Kidney (tissue), 14 donors: ENCODE data around the gene FCGBP. TPM values are rescaled to one million over a fixed set of nuclear protein-coding genes. Genes with fewer than 3 reads are reported as not detected.

Source experiments
- DNase-seq, 5 donors: peaks; one replicate each; pipeline ENCODE4 v3.0.0-alpha.2; 2013 to 2020
- FAIRE-seq: peaks from 2 replicates; lab custom pipeline; 2012; peaks lifted over from hg19 to GRCh38; lab: Jason Lieb, UNC
- H3K27ac ChIP-seq, 2 donors: one replicate each; pipeline ENCODE4 v1.7.0; 2013; ENCODE audit warnings: low read depth in 2 of 2, low read length in 2 of 2, inconsistent platforms in 1 of 2
- H3K27me3 ChIP-seq: one replicate; pipeline ENCODE4 v1.7.1; 2013; ENCODE audit warnings: low read length, inconsistent platforms; ENCODE audit not compliant: control insufficient read depth, insufficient read depth
- H3K36me3 ChIP-seq, 3 donors: one replicate each; pipeline versions ENCODE4 v1.7.0 to v1.7.1; 2013; ENCODE audit warnings: low read length in 3 of 3, control low read depth in 1 of 3, inconsistent platforms in 1 of 3; ENCODE audit not compliant: insufficient read depth in 3 of 3, control insufficient read depth in 2 of 3
- H3K4me1 ChIP-seq, 3 donors: one replicate each; pipeline versions ENCODE4 v1.7.0 to v1.7.1; 2013; ENCODE audit warnings: low read length in 3 of 3, inconsistent platforms in 1 of 3, low read depth in 1 of 3; ENCODE audit not compliant: control insufficient read depth in 2 of 3, insufficient read depth in 2 of 3
- H3K4me3 ChIP-seq, 3 donors: one replicate each; pipeline versions ENCODE4 v1.7.0 to v1.8.1; 2013; ENCODE audit warnings: low read length in 3 of 3, control low read depth in 1 of 3, inconsistent platforms in 1 of 3
- H3K9ac ChIP-seq, 3 donors: one replicate each; pipeline versions ENCODE4 v1.7.0 to v1.7.1; 2013; ENCODE audit warnings: low read length in 3 of 3, control low read depth in 1 of 3, inconsistent platforms in 1 of 3
- H3K9me3 ChIP-seq, 3 donors: one replicate each; pipeline versions ENCODE4 v1.7.0 to v1.7.1; 2013; ENCODE audit warnings: low read length in 3 of 3, control low read depth in 1 of 3, inconsistent platforms in 1 of 3; ENCODE audit not compliant: control insufficient read depth in 2 of 3, insufficient read depth in 1 of 3
- intact Hi-C: fragments of 100-400 bp; cut with DNase I; formaldehyde crosslinking; loops from one replicate; pipeline ENCODE4 v1.11.1; 2022
- polyA plus RNA-seq: library from polyadenylated mRNA; stranded (reverse); fragments of 350-450 nt; fragmentation: Illumina TruSeq; extraction: RNeasy Lipid Tissue Mini Kit (QIAGEN cat#74804); gene quantifications from one replicate; pipeline ENCODE4 v1.2.3, GENCODE V29; 2014; ENCODE audit warnings: low read depth, low replicate concordance; ENCODE audit not compliant: insufficient read depth
- total RNA-seq: library from RNA; stranded (reverse); fragmentation: NEBNext Ultra II Directional; extraction: Animal tissue kit (Norgen Biotek cat#: 25700); gene quantifications from one replicate; pipeline ENCODE4 v1.2.1, GENCODE V29; 2021
- TF ChIP-seq, protein P1 (sequence below): IDR thresholded peaks from 3 replicates; pipeline ENCODE4 v1.5.1; 2012; ENCODE audit warnings: mild to moderate bottlenecking, moderate library complexity, borderline replicate concordance; ENCODE audit not compliant: insufficient read depth; ENCODE audit errors: extremely low read depth
- donor health status: control.
- donor health status: control.
- donor health status: control.
- donor health status: control.
- donor health status: control.
- donor health status: DM: yes; HTN: yes; CAD: no.
- donor health status: Normal renal cell carcinoma (clear cell type).

The FCGBP gene
- total and polyA plus RNA-seq, 2 donors from 2014 or later, result 7.6 to 51.7 TPM

DNA sequence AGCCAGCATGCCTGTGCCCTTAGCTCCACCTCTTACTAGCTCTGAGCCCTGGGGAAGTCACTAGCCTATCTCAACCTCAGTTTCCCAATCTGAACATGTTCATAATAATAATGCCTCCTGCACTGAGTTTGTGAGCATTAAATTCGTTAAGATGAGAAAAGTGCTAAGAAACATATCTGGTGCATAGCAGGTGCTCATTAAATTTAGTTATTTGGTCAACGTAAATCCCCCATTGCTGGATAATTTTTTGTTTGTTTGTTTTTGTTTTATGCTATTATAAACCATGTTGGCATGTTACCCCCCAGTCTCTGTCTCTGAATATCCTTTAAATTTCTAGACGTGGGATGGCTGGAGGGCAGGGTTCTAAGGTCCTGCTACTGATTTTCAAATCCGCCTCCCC, 10.6 kb downstream of the FCGBP start:
- Histone ChIP-seq H3K36me3 (no peaks in the 10 kb centered on the region), H3K9ac (no peak overlapping the region), H3K27me3 (no peaks in the 10 kb centered on the region), H3K4me1 (no peaks in the 10 kb centered on the region), H3K27ac (no peak overlapping the region), H3K9me3 (no peaks in the 10 kb centered on the region), H3K4me3 (no peak overlapping the region)
- TF ChIP-seq, protein P1, sequence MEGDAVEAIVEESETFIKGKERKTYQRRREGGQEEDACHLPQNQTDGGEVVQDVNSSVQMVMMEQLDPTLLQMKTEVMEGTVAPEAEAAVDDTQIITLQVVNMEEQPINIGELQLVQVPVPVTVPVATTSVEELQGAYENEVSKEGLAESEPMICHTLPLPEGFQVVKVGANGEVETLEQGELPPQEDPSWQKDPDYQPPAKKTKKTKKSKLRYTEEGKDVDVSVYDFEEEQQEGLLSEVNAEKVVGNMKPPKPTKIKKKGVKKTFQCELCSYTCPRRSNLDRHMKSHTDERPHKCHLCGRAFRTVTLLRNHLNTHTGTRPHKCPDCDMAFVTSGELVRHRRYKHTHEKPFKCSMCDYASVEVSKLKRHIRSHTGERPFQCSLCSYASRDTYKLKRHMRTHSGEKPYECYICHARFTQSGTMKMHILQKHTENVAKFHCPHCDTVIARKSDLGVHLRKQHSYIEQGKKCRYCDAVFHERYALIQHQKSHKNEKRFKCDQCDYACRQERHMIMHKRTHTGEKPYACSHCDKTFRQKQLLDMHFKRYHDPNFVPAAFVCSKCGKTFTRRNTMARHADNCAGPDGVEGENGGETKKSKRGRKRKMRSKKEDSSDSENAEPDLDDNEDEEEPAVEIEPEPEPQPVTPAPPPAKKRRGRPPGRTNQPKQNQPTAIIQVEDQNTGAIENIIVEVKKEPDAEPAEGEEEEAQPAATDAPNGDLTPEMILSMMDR, result no peak
- no peak for FAIRE-seq
- intact Hi-C loops, result no loop called here
- DNase-seq, result no peak

DNA sequence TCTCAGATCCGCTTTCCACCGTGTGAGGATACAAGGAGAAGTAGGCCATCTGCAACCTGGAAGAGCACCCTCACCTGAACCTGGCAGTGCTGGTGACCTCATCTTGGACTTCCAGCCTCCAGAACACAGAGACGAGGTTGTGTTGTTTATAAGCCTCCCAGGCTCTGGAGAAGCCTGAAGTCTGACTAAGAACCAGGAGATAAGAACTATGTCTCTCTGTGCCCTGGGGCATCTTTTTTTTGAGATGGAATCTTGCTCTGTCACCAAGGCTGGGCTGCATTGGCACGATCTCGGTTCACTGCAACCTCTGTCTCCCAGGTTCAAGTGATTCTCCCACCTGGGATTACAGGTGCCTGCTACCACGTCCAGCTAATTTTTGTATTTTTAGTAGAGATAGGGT, 14.5 kb downstream of the FCGBP start:
- FAIRE-seq, result no peak

DNA sequence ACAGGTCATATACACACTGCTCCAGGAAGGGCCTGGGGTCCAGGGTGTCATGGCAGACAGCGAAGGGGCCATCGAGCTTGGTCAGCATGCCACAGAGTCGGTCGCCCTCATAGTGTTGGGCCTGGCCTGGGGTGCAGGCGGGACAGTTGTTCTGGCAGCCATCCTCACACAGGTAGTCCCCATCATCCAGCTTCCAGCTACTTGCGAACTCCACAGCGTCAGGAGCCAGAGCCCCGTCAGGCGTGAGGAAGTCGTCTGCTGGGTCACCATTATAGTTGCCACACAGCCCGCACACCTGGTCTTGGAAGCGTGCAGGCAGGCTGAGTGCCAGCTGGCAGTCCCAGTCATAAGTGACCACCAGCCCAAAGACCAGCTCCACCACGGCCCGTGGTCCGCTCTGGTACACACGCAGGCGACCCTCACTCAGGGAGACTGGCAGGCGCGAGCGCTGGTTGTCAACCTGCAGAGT, 16.2 kb downstream of the FCGBP start:
- Histone ChIP-seq H3K27me3 (no peaks in the 10 kb centered on the region), H3K4me3 (no peak overlapping the region), H3K9ac (no peak overlapping the region), H3K36me3 (no peaks in the 10 kb centered on the region), H3K4me1 (no peaks in the 10 kb centered on the region), H3K27ac (no peak overlapping the region), H3K9me3 (no peaks in the 10 kb centered on the region)
- FAIRE-seq (no peak), DNase-seq (peak in 1 of 5 donors; percentile 65)
- TF ChIP-seq, protein P1, result no peak
- intact Hi-C loops, result no loop called here

More for the DNA sequence above, 14.5 kb downstream of the FCGBP start:
- TF ChIP-seq, protein P1, result no peak
- H3K27me3 ChIP-seq, result no peaks in the 10 kb centered on the region
- H3K9me3 ChIP-seq, result no peaks in the 10 kb centered on the region
- H3K4me3 ChIP-seq, result no peak overlapping the region
- H3K27ac ChIP-seq, result no peak overlapping the region
- H3K36me3 ChIP-seq, result no peaks in the 10 kb centered on the region
- intact Hi-C loops, result no loop called here
- no peak overlapping the region for H3K9ac ChIP-seq
- DNase-seq, result no peak
- H3K4me1 ChIP-seq, result no peaks in the 10 kb centered on the region
